HepG2 (cell line): ENCODE measurements around the gene RHOG. TPM values are rescaled to one million over a fixed set of nuclear protein-coding genes. Genes with fewer than 3 reads are reported as not detected.

Experiments
- ATRX ChIP-seq: sonication (generic); formaldehyde crosslinking; IDR thresholded peaks from 2 replicates; pipeline ENCODE4 v1.4.0; 2020; ENCODE audit warnings: missing genetic modification reagents, borderline replicate concordance
- CBX1 ChIP-seq: IDR thresholded peaks from one replicate; pipeline ENCODE4 v1.6.1; 2016; ENCODE audit warnings: antibody characterized with exemption, low read depth
- DNMT1 ChIP-seq: sonication (generic); formaldehyde crosslinking; IDR thresholded peaks from 2 replicates; pipeline ENCODE4 v1.5.1; 2020; ENCODE audit warnings: mild to moderate bottlenecking, missing genetic modification reagents
- IRX3 ChIP-seq: sonication (generic); formaldehyde crosslinking; IDR thresholded peaks from 2 replicates; pipeline ENCODE4 v1.8.1; 2023; ENCODE audit warnings: mild to moderate bottlenecking, low read depth, missing genetic modification reagents, borderline replicate concordance
- MAFG ChIP-seq: sonication (generic); formaldehyde crosslinking; IDR thresholded peaks from 2 replicates; pipeline ENCODE4 v1.5.1; 2020; ENCODE audit warnings: mild to moderate bottlenecking, missing genetic modification reagents
- MAX ChIP-seq: IDR thresholded peaks from 2 replicates; pipeline ENCODE4 v1.6.1; 2012; ENCODE audit warnings: inconsistent platforms
- MBD4 ChIP-seq: IDR thresholded peaks from 2 replicates; pipeline ENCODE4 v1.6.1; 2012; ENCODE audit warnings: low read length, inconsistent platforms, borderline replicate concordance
- MTF2 ChIP-seq: sonication (generic); formaldehyde crosslinking; IDR thresholded peaks from 2 replicates; pipeline ENCODE4 v1.5.0; 2020; ENCODE audit warnings: missing genetic modification reagents, borderline replicate concordance
- NFAT5 ChIP-seq: sonication (generic); formaldehyde crosslinking; IDR thresholded peaks from 2 replicates; pipeline ENCODE4 v1.4.0; 2020; ENCODE audit warnings: missing genetic modification reagents
- PLSCR1 ChIP-seq: sonication (generic); formaldehyde crosslinking; IDR thresholded peaks from 2 replicates; pipeline ENCODE4 v1.5.0; 2020; ENCODE audit warnings: missing genetic modification reagents, mild to moderate bottlenecking, borderline replicate concordance
- REPIN1 ChIP-seq: sonication (generic); formaldehyde crosslinking; IDR thresholded peaks from 2 replicates; pipeline ENCODE4 v1.8.0; 2022; ENCODE audit warnings: missing genetic modification reagents, low read depth, mild to moderate bottlenecking, borderline replicate concordance
- TAF1 ChIP-seq: sonication (generic); formaldehyde crosslinking; IDR thresholded peaks from 2 replicates; pipeline ENCODE4 v1.4.0; 2020; ENCODE audit warnings: missing genetic modification reagents
- TGIF2 ChIP-seq: IDR thresholded peaks from 2 replicates; pipeline ENCODE4 v1.6.1; 2016; ENCODE audit warnings: control low read depth, missing compliant biosample characterization
- ZNF136 ChIP-seq: sonication (generic); formaldehyde crosslinking; IDR thresholded peaks from 2 replicates; pipeline ENCODE4 v1.8.1; 2022; ENCODE audit warnings: low read depth, mild to moderate bottlenecking, moderate library complexity, missing genetic modification reagents
- ZNF234 ChIP-seq: sonication (generic); formaldehyde crosslinking; conservative IDR thresholded peaks from 2 replicates; pipeline ENCODE4 v1.5.1; 2020; ENCODE audit warnings: mild to moderate bottlenecking, missing genetic modification reagents
- ZNF333 ChIP-seq: sonication (generic); formaldehyde crosslinking; IDR thresholded peaks from 2 replicates; pipeline ENCODE4 v1.4.0; 2020; ENCODE audit warnings: mild to moderate bottlenecking, missing genetic modification reagents, borderline replicate concordance
- ZNF337 ChIP-seq: sonication (generic); formaldehyde crosslinking; IDR thresholded peaks from 2 replicates; pipeline ENCODE4 v1.5.1; 2020; ENCODE audit warnings: missing genetic modification reagents, low read depth, mild to moderate bottlenecking, borderline replicate concordance
- ZNF713 ChIP-seq: sonication (generic); formaldehyde crosslinking; IDR thresholded peaks from 2 replicates; pipeline ENCODE4 v1.4.0; 2020; ENCODE audit warnings: mild to moderate bottlenecking, missing genetic modification reagents
- ZNF850 ChIP-seq: sonication (generic); formaldehyde crosslinking; conservative IDR thresholded peaks from 2 replicates; pipeline ENCODE4 v1.9.0; 2021; ENCODE audit warnings: mild to moderate bottlenecking, missing genetic modification reagents
- polyA plus RNA-seq, 8 experiments: library from polyadenylated mRNA; depleted of rRNA in 3 of 8; stranded (reverse) in 7 of 8; unstranded in 1 of 8; fragments of >200 nt; fragmentation: Illumina TruSeq in 4 of 8; extraction: Trizol in 4 of 8; gene quantifications; 2 replicates each; pipeline versions ENCODE4 v1.2.1 to v1.2.3, GENCODE V29; 2011 to 2016; ENCODE audit warnings: low read depth in 4 of 8, missing spikeins in 1 of 8, mixed read lengths in 1 of 8; ENCODE audit not compliant: insufficient read depth in 1 of 8
- total RNA-seq, 5 experiments: library from RNA; depleted of rRNA; stranded (reverse); fragments of >200 nt; fragmentation: Illumina TruSeq; extraction: Trizol; gene quantifications; 2 replicates each; pipeline ENCODE4 v1.2.3, GENCODE V29; 2016; ENCODE audit warnings: low read depth in 1 of 5
- TF ChIP-seq, protein P1 (sequence below): IDR thresholded peaks from 2 replicates; pipeline ENCODE4 v1.6.1; 2016; ENCODE audit warnings: low read depth, control low read depth
- TF ChIP-seq, protein P2 (sequence below): sonication (generic); formaldehyde crosslinking; IDR thresholded peaks from 2 replicates; pipeline ENCODE4 v1.8.0; 2023; ENCODE audit warnings: mild to moderate bottlenecking, missing genetic modification reagents

The RHOG gene
- total and polyA plus RNA-seq, 2 of the 13 experiments (the other 11 are each of a cell fraction or from before 2014, with no cell fraction given), result 7.7 to 23.4 TPM

DNA sequence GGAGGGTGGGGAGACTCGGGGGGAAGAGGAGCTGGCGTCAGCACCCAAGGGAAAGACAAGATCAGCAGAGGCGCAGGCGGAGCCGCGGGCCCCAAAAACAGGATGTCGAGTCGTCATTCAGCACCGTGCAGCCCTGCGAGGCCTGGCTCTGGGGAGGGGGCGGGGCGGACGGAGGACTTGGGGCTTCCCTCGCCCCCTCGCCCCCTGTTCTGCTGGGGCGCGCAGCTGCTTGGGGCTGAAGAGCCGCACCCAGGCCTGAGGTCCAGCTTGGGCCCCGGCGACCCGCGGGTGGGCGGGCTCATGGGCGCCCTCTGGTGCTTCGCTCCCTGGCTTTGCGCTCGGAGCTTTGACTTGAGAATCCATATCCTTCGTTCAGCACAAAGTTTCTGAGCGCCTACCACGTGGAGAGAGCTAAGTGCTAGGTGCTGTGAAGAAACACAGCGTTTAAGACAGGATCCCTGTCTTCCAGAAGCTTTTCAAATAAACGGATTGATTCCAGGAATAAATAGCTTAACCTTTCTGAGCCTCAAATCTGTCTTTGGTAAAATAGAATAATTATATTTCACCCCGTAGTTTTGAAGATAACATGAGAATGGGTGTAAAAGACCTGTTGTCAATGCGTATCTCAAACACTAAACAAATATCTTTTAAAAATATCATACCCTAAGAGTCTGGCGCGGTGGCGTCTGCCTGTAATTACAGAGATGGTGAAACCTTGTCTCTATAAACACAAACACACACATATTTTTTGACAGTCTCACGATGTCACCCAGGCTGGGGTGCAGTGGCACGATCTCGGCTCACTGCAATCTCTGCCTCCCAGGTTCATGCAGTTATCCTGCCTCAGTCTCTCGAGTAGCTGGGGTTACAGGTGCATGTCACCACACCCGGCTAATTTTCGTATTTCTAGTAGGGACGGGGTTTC is 929 bp upstream of the RHOG start (continued):
- TF ChIP-seq ZNF234 (CRISPR knock-in tag) (no peak), ZNF333 (CRISPR knock-in tag) (no peak), MTF2 (CRISPR knock-in tag) (no peak), MAX (peak; percentile 95), MAFG (CRISPR knock-in tag) (no peak), ZNF337 (CRISPR knock-in tag) (no peak), ZNF136 (CRISPR knock-in tag) (no peak), MBD4 (no peak), ZNF713 (CRISPR knock-in tag) (no peak), ATRX (CRISPR knock-in tag) (no peak), TAF1 (0 out of 2 replicates have a peak, but pooled peaks have one; percentile 22), TGIF2 (peak; percentile 43; the same call in 1 of the 2 replicates), IRX3 (CRISPR knock-in tag) (no peak), ZNF850 (CRISPR knock-in tag) (no peak), PLSCR1 (CRISPR knock-in tag) (no peak), REPIN1 (CRISPR knock-in tag) (no peak), CBX1 (peak; percentile 5), NFAT5 (CRISPR knock-in tag) (no peak), DNMT1 (no peak)
- TF ChIP-seq, protein P1, sequence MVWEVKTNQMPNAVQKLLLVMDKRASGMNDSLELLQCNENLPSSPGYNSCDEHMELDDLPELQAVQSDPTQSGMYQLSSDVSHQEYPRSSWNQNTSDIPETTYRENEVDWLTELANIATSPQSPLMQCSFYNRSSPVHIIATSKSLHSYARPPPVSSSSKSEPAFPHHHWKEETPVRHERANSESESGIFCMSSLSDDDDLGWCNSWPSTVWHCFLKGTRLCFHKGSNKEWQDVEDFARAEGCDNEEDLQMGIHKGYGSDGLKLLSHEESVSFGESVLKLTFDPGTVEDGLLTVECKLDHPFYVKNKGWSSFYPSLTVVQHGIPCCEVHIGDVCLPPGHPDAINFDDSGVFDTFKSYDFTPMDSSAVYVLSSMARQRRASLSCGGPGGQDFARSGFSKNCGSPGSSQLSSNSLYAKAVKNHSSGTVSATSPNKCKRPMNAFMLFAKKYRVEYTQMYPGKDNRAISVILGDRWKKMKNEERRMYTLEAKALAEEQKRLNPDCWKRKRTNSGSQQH (CRISPR knock-in tag), result 0 out of 2 replicates have a peak, but pooled peaks have one; percentile 76
- TF ChIP-seq, protein P2, sequence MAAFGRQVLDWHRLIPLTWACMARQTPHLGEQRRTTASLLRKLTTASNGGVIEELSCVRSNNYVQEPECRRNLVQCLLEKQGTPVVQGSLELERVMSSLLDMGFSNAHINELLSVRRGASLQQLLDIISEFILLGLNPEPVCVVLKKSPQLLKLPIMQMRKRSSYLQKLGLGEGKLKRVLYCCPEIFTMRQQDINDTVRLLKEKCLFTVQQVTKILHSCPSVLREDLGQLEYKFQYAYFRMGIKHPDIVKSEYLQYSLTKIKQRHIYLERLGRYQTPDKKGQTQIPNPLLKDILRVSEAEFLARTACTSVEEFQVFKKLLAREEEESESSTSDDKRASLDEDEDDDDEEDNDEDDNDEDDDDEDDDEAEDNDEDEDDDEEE (CRISPR knock-in tag), result no peak
